Fibroblast of pulmonary artery (primary cell): ENCODE data around the gene AKAP14.
"Not testable (repeated sequence)": the region's sequence is repeated elsewhere in the genome, so short reads cannot be mapped to it uniquely, and the experiment has no call there.

Experiments used
- DNase-seq: peaks from one replicate; pipeline ENCODE4 v3.0.0-alpha.2; 2010; ENCODE audit warnings: low read depth
- H3K4me3 ChIP-seq: replicated peaks from 2 replicates; pipeline ENCODE4 v1.5.1; 2011; ENCODE audit warnings: low read depth, mild to moderate bottlenecking, control low read depth, low read length, moderate library complexity
- TF ChIP-seq, protein P1 (sequence below): IDR thresholded peaks from 2 replicates; pipeline ENCODE4 v1.5.1; 2011; ENCODE audit warnings: mild to moderate bottlenecking, control low read depth, low read length, inconsistent platforms; ENCODE audit errors: missing control alignments

Gene AKAP14

DNA sequence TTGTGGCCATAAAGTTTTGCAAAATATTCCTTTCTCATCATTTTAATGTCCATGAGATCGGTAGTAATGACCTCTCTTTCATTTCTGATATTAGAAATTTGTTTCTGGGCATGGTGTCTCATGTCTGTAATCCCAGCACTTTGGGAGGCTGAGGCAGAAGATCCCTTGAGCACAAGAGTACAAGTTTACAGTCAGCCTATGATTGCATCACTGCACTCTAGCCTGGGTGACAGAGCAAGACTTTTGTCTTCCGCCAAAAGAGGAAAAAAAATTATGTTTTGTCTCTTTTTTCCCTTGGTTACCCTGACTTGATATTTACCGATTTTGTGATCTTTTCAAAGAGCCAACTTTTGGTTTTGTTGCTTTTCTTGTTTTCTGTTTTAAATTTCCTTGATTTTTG, 58.7 kb downstream of the AKAP14 start:
- no peak overlapping the region for H3K4me3 ChIP-seq
- TF ChIP-seq, protein P1, sequence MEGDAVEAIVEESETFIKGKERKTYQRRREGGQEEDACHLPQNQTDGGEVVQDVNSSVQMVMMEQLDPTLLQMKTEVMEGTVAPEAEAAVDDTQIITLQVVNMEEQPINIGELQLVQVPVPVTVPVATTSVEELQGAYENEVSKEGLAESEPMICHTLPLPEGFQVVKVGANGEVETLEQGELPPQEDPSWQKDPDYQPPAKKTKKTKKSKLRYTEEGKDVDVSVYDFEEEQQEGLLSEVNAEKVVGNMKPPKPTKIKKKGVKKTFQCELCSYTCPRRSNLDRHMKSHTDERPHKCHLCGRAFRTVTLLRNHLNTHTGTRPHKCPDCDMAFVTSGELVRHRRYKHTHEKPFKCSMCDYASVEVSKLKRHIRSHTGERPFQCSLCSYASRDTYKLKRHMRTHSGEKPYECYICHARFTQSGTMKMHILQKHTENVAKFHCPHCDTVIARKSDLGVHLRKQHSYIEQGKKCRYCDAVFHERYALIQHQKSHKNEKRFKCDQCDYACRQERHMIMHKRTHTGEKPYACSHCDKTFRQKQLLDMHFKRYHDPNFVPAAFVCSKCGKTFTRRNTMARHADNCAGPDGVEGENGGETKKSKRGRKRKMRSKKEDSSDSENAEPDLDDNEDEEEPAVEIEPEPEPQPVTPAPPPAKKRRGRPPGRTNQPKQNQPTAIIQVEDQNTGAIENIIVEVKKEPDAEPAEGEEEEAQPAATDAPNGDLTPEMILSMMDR, result no peak
- no peak for DNase-seq

DNA sequence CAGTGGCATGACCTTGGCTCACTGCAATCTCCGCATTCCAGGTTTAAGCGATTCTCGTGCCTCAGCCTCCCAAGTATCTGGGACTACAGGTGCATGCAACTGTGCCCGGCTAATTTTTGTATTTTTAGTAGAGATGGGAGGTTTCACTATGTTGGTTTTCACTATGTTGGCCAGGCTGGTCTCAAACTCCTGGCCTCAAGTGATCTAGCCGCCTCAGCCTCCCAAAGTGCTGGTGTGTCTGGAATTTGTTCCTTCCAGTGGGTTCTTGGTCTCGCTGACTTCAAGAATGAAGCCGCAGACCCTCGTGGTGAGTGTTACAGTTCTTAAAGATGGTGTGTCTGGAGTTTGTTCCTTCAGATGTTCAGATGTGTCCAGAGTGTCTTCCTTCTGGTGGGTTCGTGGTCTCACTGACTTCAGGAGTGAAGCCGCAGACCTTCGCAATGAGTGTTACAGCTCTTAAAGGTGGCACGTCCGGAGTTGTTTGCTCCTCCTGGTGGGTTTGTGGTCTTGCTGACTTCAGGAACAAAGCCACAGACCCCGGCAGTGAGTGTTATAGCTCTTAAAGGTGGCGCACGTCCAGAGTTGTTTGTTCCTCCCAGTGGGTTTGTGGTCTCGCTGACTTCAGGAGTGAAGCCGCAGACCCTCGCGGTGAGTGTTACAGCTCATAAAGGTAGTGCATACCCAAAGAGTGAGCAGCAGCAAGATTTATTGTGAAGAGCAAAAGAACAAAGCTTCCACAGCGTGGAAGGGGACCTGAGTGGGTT, 60.3 kb downstream of the AKAP14 start:
- DNase-seq, H3K4me3 ChIP-seq: not testable (repeated sequence)

GRCh38 chrX:119960625-119961024, 64.9 kb downstream of the AKAP14 start:
- TF ChIP-seq, protein P1, result no peak
- H3K4me3 ChIP-seq, result no peak overlapping the region
- no peak for DNase-seq

DNA sequence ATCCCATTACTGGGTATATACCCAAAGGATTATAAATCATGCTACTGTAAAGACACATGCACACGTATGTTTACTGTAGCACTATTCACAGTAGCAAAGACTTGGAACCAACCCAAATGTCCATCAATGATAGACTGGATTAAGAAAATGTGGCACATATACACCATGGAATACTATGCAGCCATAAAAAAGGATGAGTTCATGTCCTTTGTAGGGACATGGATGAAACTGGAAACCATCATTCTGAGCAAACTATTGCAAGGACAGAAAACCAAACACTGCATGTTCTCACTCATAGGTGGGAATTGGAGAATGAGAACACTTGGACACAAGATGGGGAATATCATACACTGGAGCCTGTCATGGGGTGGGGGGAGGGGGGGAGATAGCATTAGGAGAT, 71.1 kb downstream of the AKAP14 start:
- not testable (repeated sequence) for H3K4me3 ChIP-seq, DNase-seq
